GM12892 (cell line): Measurements from ENCODE around the gene KRTAP19-2.

Source experiments
- POLR2A ChIP-seq: IDR thresholded peaks from 2 replicates; pipeline ENCODE4 v1.6.1; 2011; ENCODE audit warnings: low read depth, low read length, control low read depth
- POLR2AphosphoS5 ChIP-seq: IDR thresholded peaks from 2 replicates; pipeline ENCODE4 v1.6.1; 2011; ENCODE audit warnings: low read depth, low read length, control low read depth
- TAF1 ChIP-seq: IDR thresholded peaks from 2 replicates; pipeline ENCODE4 v1.6.1; 2011; ENCODE audit warnings: low read depth, mild to moderate bottlenecking, control low read depth, low read length, borderline replicate concordance

GRCh38 chr21:30518876-30519275 lies 31.6 kb upstream of the KRTAP19-2 start:
- TF ChIP-seq POLR2A (no peak), POLR2AphosphoS5 (no peak), TAF1 (no peak)
